HG03066 (cell line): ENCODE measurements around the gene CHDH.

Experiments used
- ATAC-seq: cut with Tn5 transposase; IDR thresholded peaks from one replicate; pipeline ENCODE4 v1.9.1; 2021; ENCODE audit warnings: low read depth; ENCODE audit not compliant: unreplicated experiment

Gene CHDH

DNA sequence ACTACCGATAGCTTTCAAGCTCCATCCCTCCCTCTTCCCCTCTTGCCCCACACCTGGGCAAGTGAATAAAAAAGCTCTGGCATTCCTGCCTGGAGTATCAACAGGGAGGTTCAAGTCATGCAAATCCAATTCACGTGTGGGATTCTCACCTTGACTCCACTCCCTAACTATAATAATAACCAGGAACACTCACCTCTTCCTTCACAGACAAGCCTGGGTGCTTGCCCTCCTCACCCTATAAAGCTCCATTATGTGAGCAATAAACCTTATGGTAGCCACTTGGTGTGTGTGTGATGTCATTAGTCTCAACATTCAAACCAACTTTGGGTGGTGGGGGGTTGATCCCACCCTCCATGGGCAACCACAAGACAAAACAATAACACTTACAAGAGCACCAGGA, 16.6 kb downstream of the CHDH start:
- ATAC-seq = no peak

DNA sequence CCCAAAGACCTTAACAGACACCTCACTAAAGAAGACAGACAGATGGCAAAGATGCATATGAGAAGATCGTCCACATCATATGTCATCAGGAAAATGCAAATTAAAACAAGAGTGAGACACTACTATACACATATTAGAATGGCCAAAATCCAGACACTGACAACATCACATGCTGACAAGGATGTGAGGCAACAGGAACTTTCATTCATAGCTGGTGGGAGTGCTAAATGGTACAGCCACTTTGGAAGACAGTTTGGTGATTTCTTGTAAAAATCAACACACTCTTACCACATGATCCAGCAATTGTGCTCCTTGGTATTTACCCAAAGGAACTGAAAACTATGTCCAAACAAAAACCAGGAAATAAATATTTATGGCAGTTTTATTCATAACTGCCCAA, 17.6 kb downstream of the CHDH start:
- no peak for ATAC-seq

DNA sequence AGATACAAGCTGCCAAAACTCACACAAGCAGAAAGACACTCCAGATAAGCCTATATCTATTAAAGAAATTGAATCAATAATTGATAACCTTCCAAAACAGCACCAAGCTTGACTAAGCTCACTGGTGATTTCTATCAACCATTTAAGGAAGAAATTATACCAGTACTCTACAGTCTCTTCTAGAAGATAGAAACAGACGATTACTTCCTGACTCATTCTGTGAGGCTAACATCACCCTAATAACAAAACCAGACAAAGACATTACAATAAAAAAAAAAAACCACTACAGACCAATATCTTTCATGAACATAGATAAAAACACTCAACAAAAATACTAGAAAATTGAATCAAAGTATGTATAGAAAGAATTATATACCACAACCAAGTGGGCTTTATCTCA, 20.2 kb downstream of the CHDH start:
- ATAC-seq = no peak

DNA sequence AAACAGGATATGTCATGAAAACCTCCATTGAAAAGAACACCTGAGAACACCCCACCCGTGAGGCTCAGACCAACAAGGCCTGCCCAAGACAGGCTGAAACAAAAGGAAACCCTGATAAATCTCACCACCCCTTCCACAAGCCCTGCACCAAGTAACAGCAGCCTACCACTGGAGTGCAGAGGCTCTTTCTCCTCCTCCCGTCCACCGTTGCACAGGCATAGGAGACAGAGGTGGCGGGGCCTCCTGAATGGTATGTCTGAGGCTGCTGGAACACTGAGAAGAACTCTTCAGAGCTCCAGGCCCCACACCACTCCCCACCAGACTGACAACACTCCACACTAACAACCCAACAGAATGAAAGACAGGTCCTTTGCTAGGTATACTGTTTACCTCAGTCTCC, 21.4 kb downstream of the CHDH start:
- ATAC-seq = no peak

DNA sequence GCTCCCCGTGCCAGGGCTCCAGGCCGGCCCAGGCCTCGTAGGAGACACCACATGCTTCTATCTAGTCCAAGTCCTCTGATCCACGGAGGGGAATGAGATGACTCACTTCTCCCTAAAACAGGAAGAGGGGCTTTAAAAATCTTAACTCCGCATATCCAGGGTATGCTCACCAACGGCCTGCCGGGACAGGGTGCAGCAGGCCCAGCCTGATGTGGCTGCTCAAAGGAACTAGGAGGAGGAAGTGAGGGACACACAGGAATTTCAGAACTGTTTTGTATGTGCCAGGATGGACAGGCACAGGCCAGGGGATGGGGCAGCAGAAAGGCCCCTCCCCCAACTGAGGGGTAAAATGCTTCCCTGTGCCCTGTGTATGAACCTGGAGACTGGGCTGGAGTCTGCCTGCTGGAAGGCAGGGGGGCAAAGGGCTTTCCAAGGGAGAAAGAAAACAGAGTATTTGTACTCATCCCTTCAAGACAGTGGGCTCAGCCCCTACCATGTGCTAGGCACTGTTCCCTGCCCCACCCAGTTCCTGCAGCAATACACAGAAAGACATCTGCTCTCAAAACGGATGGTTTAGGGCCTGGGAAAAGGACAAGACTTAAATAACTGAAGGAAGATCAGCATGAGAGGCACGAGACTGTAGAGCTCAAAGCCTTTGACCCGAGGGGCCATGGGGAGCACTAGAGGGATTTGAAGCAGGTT, 22.1 kb downstream of the CHDH start:
- no peak for ATAC-seq

DNA sequence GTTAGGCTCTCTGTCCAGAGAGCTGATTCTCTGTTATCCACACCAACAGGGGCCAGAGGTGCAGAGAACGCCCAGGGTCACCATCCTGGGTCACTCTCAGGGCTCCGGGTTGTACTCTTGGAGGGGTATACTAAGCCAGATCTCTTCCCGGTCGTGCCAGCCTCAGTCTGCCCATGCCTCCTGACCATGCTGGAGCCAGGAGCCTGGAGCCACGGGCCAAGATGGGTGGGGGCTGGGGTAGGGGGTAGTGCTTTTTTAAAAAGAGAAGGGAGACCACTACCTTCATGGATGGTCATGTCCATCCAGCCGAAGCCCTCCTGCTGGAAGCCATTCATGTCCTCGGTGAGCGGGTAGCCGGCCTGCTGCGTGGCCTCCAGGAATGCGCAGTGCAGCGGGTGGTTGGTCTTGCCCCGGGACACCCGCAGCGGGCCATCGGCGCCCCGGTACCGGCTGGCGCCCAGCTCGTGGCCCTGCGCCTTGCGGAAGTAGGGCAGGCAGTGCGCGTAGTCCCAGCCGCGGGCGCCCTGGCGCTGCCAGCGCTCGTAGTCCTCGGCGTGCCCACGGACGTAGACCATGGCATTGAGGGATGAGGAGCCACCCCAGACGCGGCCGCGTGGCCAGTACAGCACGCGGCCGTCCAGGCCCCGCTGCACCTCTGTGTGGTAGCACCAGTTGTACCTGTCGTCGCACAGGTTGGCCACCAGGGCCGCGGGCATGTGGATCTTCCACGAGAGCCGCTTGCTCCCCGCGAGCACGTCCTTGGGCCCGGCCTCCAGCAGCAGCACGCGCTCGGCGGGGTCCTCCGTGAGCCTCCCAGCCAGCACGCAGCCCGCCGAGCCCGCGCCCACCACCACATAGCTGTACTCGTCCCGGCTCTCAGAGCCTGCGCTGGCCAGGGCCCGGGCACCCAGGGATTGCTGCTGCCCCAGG, 22.9 kb downstream of the CHDH start:
- ATAC-seq = no peak

DNA sequence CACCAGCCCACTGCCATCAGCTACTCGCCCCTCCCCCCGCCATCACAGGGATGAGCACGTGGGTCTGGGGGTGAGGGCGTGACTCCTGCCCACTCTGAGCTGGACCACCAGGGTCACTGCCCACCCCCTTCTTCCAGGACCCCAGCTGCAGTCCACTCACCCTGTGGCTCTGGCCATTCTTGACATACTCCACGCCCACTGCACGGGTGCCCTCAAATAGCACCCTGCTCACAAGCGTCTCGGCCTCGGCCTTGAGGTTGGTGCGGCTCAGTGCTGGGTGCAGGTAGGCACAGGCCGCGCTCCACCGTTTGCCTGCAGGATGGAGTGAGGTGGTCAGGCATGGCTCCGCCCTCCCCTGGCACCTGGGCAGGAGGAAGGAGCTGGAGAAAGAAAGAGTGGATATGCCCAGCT, 23.9 kb downstream of the CHDH start:
- ATAC-seq = no peak

DNA sequence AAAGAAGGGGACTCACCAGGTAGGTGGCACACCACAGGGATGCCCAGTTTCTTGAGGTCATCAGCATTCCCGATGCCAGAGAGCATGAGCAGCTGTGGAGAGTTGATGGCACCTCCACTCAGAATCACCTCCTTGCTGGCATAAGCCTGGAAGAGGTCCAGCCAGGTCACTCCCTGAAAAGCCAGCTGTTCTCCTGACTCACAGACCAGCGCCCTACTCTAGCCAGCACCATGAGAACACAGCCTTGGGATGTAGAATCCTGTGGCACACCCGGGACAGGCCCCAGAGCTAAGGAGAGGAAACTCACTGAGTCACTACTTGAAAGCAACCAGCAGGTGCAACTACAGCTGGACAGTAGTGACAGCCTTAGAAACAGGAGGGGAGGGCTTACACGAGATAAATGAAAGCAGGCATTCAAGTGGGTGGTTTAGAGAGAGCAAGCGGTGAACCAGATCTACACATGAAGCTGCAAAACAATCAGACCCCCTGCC, 24.5 kb downstream of the CHDH start:
- peak; percentile 77 for ATAC-seq

DNA sequence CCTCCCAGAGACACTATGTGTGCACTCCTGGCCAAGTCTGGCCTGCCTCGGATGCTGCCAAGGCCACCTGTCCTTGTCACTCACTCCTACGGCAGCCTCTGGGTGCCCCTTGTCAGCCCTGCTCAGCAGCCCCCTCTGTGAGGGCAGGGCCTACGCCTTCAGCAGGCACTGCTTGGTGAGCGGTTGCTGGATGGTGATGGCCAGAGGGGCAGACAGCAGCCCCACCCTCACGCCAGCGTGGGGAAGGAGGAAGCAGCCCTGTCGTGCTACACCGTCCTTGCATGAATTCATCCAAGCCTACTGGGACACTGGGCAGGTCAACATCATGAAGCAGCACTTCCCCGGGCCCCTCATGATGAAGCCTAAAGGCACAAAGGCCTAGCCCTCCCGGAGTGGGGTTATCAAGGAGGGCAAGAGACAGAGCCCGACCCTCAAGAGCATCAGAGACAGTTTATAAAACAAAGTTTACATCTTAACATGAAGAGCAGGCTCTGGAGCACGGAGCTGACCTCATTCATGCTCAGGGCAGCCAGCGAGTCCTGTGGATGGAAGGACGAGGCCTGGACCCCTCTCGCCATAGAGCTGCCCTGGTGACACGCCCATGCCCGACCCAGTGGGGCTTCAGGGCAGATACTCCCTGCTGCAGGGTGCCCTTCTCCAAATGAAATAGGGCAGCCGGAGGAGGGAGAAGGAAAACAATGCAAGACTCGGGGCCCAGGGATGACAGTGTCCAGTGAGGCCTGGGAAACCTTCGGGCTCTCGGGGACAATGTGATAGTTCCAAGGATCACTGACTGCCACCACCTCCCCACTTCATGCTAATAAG, 25.3 kb downstream of the CHDH start:
- no peak for ATAC-seq

DNA sequence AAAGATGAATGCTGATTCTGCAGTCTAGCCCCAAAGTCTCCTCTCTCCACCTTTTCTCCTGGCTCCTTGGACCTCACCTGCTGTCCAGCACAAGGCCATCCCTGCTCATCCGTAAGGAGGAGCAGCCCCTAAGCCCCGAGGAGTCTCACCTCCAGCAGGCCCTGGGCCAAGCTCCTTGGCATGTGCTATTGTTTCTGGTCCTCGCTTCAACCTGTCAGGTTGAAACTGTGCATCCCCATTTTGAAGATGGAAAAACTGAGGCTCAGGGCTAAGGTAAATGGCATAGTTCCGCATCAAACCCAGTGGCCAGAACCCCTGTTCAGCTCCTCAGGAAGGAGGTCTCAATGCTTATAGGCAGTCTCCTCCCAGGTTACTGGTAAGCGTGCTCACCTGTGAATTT, 26.1 kb downstream of the CHDH start:
- no peak for ATAC-seq

DNA sequence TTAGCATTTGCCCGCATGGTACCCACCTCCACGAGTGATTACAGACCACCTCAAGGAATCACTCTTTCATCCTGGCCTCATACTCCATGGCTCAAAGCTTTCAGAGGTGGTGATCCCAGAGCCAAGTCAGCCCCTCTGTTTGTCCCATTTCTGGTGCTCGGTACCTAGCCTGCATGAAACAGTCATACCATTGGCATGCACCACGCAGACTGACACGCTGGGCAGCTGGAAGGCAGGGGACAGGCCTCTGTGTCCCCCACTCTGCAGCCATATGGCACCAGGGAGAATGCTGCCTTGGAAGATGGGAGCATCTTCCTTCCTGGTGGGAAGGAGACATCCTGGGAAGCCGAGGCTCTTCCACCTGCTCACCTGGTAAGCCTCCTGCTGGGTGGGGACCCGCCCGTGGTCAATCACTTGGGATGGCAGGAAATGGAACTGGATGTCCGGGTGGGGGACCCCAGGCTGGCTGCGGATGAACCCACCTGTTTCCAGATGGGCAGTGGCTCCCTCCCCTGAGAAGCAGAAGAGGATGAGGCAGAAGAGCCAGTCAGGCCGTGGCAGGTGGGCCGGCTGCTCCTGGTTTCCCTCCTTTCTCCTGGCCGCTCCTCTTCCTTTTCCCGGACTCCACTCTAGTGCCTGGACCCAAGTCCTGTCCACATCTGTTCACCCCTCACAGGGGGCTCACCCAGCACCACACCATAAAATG, 26.9 kb downstream of the CHDH start:
- no peak for ATAC-seq

DNA sequence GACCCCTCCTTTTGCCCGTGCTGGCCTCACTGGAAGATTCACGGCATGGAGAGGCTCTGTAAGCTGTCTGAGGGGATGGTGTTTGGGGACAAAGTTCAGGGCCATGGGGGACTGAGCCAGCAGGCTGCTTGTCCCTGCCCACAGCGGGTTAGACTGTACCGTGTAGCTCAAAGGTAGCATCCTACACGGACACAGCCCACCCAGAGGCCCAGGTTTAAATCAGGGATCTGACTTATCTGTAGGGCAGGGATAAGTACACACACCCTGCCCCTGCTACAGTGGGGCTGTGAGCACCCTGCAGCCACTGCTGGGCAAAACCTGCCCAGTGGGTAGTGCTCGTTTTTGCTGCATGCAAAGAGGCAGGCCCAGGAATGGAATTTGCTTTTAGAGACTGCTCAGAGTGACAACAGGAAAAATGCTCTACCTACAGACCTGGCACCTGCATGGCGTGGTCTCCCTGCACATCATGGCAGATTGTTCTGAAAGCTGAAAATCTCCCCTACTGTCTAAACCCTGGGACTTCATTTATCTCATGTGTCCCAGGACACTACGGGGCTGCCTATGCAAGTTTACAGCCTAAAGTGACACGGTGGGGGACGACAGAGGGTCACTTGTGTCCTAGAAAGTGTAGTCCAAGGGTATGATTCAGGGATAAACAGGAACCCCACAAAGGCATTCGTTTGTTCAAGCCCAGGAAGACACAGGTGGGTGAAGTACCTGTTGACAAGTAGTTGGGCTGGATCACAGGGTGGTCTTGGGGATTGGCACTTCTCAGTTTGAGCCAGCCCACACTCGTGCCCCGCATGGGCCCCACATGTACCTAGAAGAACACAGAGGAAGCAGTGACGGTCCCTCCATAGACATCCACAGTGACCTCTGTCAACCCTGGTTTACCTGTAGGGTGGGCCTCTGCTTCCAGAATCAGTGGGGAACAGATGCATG, 27.7 kb downstream of the CHDH start:
- no peak for ATAC-seq

DNA sequence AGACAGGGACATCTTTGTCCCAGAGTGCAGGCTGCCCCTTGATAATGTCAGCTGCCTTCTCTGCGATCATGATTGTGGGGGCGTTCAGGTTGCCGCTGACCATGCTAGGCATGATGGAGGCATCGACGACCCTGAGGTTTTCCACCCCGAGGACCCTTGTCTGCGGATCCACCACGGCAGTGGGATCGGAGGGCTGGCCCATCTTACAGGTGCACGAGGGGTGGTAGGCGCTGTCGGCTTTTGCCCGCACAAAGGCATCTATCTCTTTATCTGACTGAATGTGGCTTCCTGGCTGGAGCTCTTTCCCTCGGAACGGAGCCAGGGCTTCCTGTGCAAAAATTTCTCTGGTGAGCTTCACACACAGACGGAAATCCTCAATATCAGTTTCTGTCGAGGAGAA, 28.4 kb downstream of the CHDH start:
- ATAC-seq = no peak

DNA sequence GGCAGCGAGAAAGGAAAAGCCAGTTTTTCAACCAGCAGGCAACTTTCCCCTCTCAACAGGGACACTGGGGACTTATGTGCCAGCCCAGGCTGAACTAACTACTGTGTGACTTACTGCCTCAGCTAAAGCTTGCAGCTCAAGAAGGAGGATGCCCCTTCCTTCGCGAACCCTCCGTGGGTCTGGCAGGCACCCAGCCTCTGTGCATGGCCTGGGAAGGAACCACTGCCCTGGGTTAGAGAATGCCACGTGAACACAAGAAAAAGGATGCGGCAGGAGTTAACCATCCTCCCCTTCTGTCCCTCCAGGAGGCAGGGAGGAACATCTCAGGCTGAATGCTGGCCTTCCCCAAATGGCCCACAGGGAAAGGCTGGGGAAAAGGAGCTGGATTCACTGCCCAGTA, 29.0 kb downstream of the CHDH start:
- ATAC-seq = no peak

DNA sequence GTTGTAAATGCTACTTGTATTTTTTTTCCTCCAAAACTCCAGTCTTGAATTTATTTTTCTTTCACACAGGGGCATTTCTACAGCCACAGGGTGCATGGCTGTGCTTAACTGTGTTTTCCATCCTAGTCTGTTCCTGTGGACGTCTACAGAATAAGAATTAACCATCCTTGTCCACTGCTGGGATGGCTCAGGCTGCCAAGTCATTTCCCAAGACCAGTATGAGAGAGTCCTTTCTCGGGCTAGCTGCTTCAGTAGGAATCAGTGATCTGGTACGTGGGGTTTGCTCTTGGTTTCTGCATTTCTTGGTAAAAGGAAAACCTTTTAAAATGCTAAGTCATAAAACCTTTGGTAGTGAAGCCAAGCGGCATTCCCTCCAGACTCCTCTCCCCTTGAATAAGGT, 29.8 kb downstream of the CHDH start:
- ATAC-seq = no peak

DNA sequence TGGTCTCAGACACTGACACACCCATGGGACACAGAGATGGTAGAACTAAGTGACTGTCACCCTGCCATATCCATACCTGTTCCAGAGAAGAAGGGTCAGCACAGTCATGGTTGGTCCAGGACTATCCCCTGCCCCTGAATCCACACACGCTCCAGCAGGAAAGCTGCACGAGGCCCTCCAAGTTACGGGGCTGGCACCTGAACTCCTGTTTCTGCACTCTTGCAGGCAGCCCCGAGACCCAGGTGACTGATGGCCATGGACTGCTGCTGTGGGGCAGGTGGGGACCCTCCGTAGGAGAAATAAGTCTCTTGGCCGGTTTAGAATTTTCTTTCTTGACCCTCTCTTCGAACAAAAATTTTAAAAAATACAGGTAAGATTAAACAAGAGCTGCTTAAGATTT, 30.6 kb downstream of the CHDH start:
- no peak for ATAC-seq

DNA sequence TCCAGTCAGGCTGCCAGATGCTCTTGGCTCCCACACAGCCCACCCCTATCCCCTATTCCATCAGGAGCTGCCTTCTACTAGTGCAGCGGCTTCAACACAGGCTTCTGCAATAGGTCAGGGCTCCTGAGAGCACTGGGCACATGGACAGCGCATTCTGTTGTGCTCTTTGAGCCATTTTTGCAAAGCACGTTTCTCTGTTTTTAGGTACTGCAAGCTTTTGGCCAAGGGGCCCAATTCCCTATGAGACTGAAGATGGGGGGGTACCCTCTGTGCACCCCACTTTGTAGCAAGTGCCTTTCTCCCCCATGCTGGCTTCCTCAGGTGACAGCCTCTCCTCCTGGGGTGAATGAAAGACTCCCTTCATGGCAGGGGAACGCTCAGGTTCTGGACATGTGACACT, 31.2 kb downstream of the CHDH start:
- no peak for ATAC-seq

DNA sequence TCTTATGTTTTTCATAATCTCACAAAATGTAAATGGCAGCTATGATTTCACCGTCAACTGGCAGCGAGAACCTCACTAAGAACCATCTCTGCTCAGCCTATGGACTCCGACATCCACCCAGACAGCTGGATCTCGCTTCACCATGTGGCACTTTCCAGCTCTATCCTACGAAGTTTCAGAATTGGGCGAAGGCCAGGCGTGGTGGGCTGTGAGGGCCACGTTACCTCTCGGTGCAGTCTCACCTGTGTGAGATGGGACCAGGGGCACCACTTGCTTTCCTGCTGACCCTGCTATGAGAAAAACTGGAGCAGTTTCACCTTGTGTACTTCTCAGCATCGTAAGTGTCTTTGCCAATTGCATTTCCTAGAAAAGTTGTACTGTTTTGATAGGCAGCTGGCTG, 32.3 kb downstream of the CHDH start:
- no peak for ATAC-seq

DNA sequence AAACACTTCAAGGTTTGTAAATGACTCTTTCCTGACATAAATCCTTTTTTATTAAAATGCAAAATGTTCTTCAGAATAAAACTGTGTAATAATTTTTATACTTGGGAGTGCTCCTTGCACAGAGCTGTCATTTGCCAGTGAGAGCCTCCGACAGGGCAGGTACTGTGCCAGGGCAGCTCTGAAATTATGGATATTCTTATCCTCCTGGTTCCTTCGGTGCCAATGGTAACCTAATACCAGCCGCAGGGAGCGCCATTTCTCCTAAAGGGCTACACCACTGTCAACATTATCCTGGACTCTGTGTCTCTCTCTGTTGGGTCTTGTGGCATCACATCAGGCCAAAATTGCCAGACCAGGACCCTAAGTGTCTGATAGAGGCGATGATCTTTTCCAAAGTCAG, 33.0 kb downstream of the CHDH start:
- ATAC-seq = no peak
